ENCODE data around the gene OSR1. TPM values are rescaled to one million over a fixed set of nuclear protein-coding genes. Genes with fewer than 3 reads are reported as not detected.
A peak's percentile ranks its signal among the peaks of the same experiment; 100 is the strongest.

The OSR1 gene
- total RNA-seq, 1 donor from 2014 or later: 9.7 TPM

DNA sequence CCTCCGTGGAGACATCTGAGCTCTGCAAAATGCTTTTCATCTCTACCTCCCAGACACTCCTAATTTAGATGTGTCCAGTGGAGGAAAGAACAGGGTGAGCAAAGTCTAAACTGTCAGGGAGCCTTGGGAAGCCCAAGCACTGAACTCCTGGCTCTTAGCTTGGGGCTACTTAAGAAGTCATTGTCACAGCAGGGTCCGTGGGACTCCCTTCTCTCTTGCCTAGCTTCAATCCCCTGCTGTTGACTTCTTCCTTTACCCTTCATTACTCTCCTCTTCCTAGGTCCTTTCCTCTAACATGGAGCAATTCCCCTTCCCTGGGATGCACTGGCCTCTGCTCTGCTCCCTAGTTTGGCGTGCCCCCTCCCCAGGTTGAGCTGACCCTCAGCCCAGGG lies 3.4 kb downstream of the OSR1 start:
- Histone ChIP-seq H3K36me3 (no peaks in the 10 kb centered on the region), H3K27me3 (peaks cover 85% of the 10 kb centered on the region), H3K4me3 (peak overlapping the region; percentile 56), H3K9me3 (no peaks in the 10 kb centered on the region), H3K27ac (peak overlapping the region; percentile 61), H3K4me1 (peaks cover 26% of the 10 kb centered on the region)
- intact Hi-C loops (cut with DNase I): loop anchor here (10.0 kb wide), 2 partner anchors 510 to 610 kb away; no protein-coding TSS in a partner anchor
- ATAC-seq: no peak
- DNase-seq: no peak
- TF ChIP-seq, protein P1, sequence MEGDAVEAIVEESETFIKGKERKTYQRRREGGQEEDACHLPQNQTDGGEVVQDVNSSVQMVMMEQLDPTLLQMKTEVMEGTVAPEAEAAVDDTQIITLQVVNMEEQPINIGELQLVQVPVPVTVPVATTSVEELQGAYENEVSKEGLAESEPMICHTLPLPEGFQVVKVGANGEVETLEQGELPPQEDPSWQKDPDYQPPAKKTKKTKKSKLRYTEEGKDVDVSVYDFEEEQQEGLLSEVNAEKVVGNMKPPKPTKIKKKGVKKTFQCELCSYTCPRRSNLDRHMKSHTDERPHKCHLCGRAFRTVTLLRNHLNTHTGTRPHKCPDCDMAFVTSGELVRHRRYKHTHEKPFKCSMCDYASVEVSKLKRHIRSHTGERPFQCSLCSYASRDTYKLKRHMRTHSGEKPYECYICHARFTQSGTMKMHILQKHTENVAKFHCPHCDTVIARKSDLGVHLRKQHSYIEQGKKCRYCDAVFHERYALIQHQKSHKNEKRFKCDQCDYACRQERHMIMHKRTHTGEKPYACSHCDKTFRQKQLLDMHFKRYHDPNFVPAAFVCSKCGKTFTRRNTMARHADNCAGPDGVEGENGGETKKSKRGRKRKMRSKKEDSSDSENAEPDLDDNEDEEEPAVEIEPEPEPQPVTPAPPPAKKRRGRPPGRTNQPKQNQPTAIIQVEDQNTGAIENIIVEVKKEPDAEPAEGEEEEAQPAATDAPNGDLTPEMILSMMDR (IDR thresholded peaks at IDR 0.05): no peak

DNA sequence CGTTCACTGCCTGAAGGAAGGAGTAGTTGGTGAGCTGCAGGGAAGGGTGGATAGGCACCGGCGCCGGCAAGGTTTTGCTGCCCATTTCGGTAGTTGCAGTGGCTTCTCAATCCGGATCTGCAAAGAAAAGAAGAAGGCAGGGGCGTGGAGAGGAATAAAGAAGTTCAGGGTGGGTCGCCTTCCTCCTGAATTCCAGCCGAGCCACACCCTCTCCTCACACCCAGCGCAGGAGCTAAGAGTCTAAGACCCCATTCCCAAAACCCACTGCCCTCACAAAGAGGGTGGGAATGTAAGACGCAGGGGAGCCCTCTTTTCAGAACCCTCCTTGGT lies 4.7 kb downstream of the OSR1 start:
- intact Hi-C loops (cut with DNase I): loop anchor here (10.0 kb wide), 2 partner anchors 511 to 609 kb away; no protein-coding TSS in a partner anchor
- TF ChIP-seq, protein P1 (IDR thresholded peaks at IDR 0.05): no peak
- Histone ChIP-seq H3K27ac (no peak overlapping the region), H3K4me1 (peaks cover 26% of the 10 kb centered on the region), H3K27me3 (peaks cover 73% of the 10 kb centered on the region), H3K36me3 (no peaks in the 10 kb centered on the region), H3K9me3 (no peaks in the 10 kb centered on the region), H3K4me3 (no peak overlapping the region)
- DNase-seq (no peak), ATAC-seq (no peak)

DNA sequence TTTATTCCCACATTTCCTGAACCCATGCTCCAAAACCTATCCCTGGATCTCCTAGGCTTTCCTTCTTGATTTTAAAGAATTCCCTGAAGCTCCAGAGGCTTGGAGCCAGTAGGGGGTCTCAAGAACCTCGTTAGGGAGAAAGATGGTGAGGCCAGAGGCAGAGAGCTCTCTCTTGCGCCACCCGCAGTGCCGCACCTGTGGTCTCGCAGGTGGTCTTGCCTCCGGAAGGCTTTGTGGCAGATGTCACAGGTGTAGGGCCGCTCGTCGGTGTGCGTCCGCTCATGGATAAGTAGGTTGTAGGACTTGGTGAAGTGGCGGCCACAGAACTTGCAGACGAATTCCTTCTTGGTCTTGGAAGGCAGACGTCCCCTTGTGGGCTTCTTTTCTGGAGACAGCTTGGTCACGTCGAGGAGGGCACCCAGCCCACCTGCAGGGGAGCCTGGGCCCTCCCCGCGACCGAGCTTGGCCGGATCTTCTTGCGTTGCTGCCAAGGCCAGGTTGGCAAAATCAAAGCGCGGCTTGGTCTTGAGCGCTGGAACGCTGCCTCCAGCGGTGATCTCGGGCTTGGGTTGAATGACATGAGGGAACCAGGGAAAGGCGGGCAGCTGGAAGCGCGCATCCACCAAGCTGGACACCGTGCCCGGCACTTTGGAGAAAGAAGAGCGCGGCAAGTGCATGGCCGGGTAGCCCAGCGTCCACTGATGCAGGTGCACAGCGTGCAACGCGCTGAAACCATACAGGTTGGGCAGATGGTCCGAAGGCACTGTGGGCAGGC lies 5.3 kb downstream of the OSR1 start:
- intact Hi-C loops (cut with DNase I): loop anchor here (10.0 kb wide), 2 partner anchors 512 to 608 kb away; no protein-coding TSS in a partner anchor
- H3K27me3 ChIP-seq: peaks cover 72% of the 10 kb centered on the region
- H3K4me3 ChIP-seq: no peak overlapping the region

GRCh38 chr2:19351899-19352697 lies 6.3 kb downstream of the OSR1 start:
- H3K36me3 ChIP-seq: no peaks in the 10 kb centered on the region
- DNase-seq: no peak
- H3K4me3 ChIP-seq: peak overlapping the region; percentile 15
- intact Hi-C loops (cut with DNase I): loop anchor here (10.0 kb wide), 2 partner anchors 513 to 607 kb away; no protein-coding TSS in a partner anchor
- H3K4me1 ChIP-seq: peaks cover 15% of the 10 kb centered on the region
- TF ChIP-seq, protein P1 (IDR thresholded peaks at IDR 0.05): no peak
- no peak for ATAC-seq
- peaks cover 62% of the 10 kb centered on the region for H3K27me3 ChIP-seq
- no peak overlapping the region for H3K27ac ChIP-seq
- no peaks in the 10 kb centered on the region for H3K9me3 ChIP-seq

More for the DNA sequence above, 5.3 kb downstream of the OSR1 start:
- TF ChIP-seq, protein P1 (IDR thresholded peaks at IDR 0.05): no peak
- DNase-seq (no peak), ATAC-seq (no peak)
- H3K9me3 ChIP-seq: no peaks in the 10 kb centered on the region
- no peak overlapping the region for H3K27ac ChIP-seq
- H3K36me3 ChIP-seq: no peaks in the 10 kb centered on the region
- peaks cover 24% of the 10 kb centered on the region for H3K4me1 ChIP-seq

DNA sequence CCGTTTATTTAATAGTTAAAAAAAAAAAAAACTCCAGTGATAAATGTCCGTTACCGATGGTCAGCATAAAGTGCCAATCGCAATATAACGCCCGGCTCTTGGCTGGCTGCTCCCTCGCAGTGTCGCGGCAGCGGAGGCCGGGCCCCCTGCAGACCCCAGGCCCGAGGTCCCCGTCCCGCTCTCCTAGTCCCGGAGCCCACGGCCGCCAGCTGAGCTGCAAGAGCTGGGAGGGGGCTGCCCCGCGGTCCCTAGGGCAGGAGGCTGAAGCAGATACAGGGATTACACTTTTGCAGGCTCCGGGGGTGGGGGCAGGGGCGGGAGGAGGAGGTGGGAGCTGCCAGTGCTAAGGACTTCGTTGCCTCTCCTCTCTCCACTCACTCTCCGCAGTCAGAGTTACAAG lies 6.9 kb downstream of the OSR1 start:
- H3K36me3 ChIP-seq: no peaks in the 10 kb centered on the region
- peaks cover 9% of the 10 kb centered on the region for H3K4me1 ChIP-seq
- peak overlapping the region; percentile 15 for H3K4me3 ChIP-seq
- TF ChIP-seq, protein P1 (IDR thresholded peaks at IDR 0.05): no peak
- no peaks in the 10 kb centered on the region for H3K9me3 ChIP-seq
- ATAC-seq (no peak), DNase-seq (no peak)
- H3K27ac ChIP-seq: no peak overlapping the region
- intact Hi-C loops (cut with DNase I): loop anchor here (10.0 kb wide), 2 partner anchors 513 to 607 kb away; no protein-coding TSS in a partner anchor
- peaks cover 56% of the 10 kb centered on the region for H3K27me3 ChIP-seq

All from upper lobe of right lung (tissue), 1 donor.